GM12874 (cell line): ENCODE data around the gene NEO1.

Experiments
- CTCF ChIP-seq: IDR thresholded peaks from 2 replicates; pipeline ENCODE4 v1.5.1; 2011; ENCODE audit warnings: low read depth, mild to moderate bottlenecking, control low read depth, low read length, moderate library complexity; ENCODE audit not compliant: insufficient read depth

NEO1 gene

GRCh38 chr15:73338058-73338457 is 285.8 kb downstream of the NEO1 start:
- TF ChIP-seq CTCF: no peak

- no peak for TF ChIP-seq CTCF
Observed at GRCh38 chr15:73338606-73339374, 286.5 kb downstream of the NEO1 start.

GRCh38 chr15:73340502-73341192 is 288.4 kb downstream of the NEO1 start:
- TF ChIP-seq CTCF: no peak

- no peak for TF ChIP-seq CTCF
Observed at GRCh38 chr15:73341886-73342600, 289.8 kb downstream of the NEO1 start.

GRCh38 chr15:73344056-73344455 is 291.8 kb downstream of the NEO1 start:
- no peak for TF ChIP-seq CTCF

- no peak for TF ChIP-seq CTCF
Observed at GRCh38 chr15:73345658-73346057, 293.4 kb downstream of the NEO1 start.

GRCh38 chr15:73346735-73347312 is 294.6 kb downstream of the NEO1 start:
- no peak for TF ChIP-seq CTCF
